Loucy (cell line): ENCODE measurements around the gene MALT1.

Experiments
- H2AFZ ChIP-seq: fragments of 200-600 bp; sonication (generic); 2 replicates; pipeline ENCODE4 v1.6.0; 2016; ENCODE audit warnings: antibody characterized with exemption, mild to moderate bottlenecking, low read length, moderate library complexity
- H3F3A ChIP-seq: fragments of 200-600 bp; 2 replicates; pipeline ENCODE4 v1.6.0; 2016; ENCODE audit warnings: antibody characterized with exemption, low read depth, mild to moderate bottlenecking
- H3K27me3 ChIP-seq: fragments of 200-600 bp; sonication (generic); 2 replicates; pipeline ENCODE4 v1.6.1; 2014; ENCODE audit warnings: low read length, mild to moderate bottlenecking; ENCODE audit not compliant: insufficient read depth, poor library complexity, severe bottlenecking
- H3K36me3 ChIP-seq: fragments of 200-600 bp; sonication (generic); 2 replicates; pipeline ENCODE4 v1.6.1; 2016; ENCODE audit warnings: low read length; ENCODE audit not compliant: insufficient read depth
- H3K4me1 ChIP-seq: fragments of 200-600 bp; sonication (generic); 2 replicates; pipeline ENCODE4 v1.5.1; 2014; ENCODE audit warnings: low read length, mild to moderate bottlenecking; ENCODE audit not compliant: insufficient read depth, poor library complexity, severe bottlenecking
- H3K4me2 ChIP-seq: fragments of 200-600 bp; sonication (generic); 2 replicates; pipeline ENCODE4 v1.6.0; 2014; ENCODE audit warnings: antibody characterized with exemption, low read length, low read depth, mild to moderate bottlenecking; ENCODE audit not compliant: poor library complexity, severe bottlenecking
- H3K4me3 ChIP-seq: fragments of 200-600 bp; sonication (generic); 2 replicates; pipeline ENCODE4 v1.5.1; 2014; ENCODE audit warnings: low read length, mild to moderate bottlenecking, mixed read lengths; ENCODE audit not compliant: poor library complexity, severe bottlenecking
- H3K79me2 ChIP-seq: fragments of 200-600 bp; sonication (generic); 2 replicates; pipeline ENCODE4 v1.6.1; 2014; ENCODE audit warnings: low read length; ENCODE audit not compliant: insufficient read depth
- H3K9ac ChIP-seq: fragments of 200-600 bp; sonication (generic); 2 replicates; pipeline ENCODE4 v1.6.0; 2014; ENCODE audit warnings: mild to moderate bottlenecking, low read depth, low read length, moderate library complexity; ENCODE audit not compliant: poor library complexity, severe bottlenecking
- H3K9me2 ChIP-seq: fragments of 200-600 bp; sonication (generic); replicated peaks from 2 replicates; pipeline ENCODE4 v1.6.1; 2016; ENCODE audit warnings: low read depth, low read length, mixed read lengths
- H3K9me3 ChIP-seq: fragments of 200-600 bp; sonication (generic); 2 replicates; pipeline ENCODE4 v1.6.1; 2014; ENCODE audit warnings: mild to moderate bottlenecking, antibody characterized with exemption, low read length, low read depth; ENCODE audit not compliant: insufficient read depth
- H4K20me1 ChIP-seq: fragments of 200-600 bp; sonication (generic); 2 replicates; pipeline ENCODE4 v1.6.0; 2014; ENCODE audit warnings: antibody characterized with exemption, low read length, mild to moderate bottlenecking; ENCODE audit not compliant: insufficient read depth, poor library complexity, severe bottlenecking
- CTCF ChIP-seq: fragments of 200-600 bp; sonication (generic); conservative IDR thresholded peaks from 2 replicates; pipeline ENCODE4 v1.5.1; 2014; ENCODE audit warnings: mild to moderate bottlenecking, antibody characterized with exemption, low read length
- EZH2phosphoT487 ChIP-seq: fragments of 200-600 bp; IDR thresholded peaks from 2 replicates; pipeline ENCODE4 v1.6.1; 2018; ENCODE audit warnings: antibody characterized with exemption, mild to moderate bottlenecking, moderate library complexity, borderline replicate concordance

MALT1 gene

GRCh38 chr18:58630071-58630470 lies 41.2 kb upstream of the MALT1 start:
- no peak overlapping the region for H3K4me2 ChIP-seq

GRCh38 chr18:58631301-58631700 lies 40.0 kb upstream of the MALT1 start:
- no peaks in the 10 kb centered on the region for H3F3A ChIP-seq
- no peak for TF ChIP-seq CTCF
- no peak for TF ChIP-seq EZH2phosphoT487
- no peak overlapping the region for H3K4me2 ChIP-seq
- H3K27me3 ChIP-seq: no peaks in the 10 kb centered on the region
- H3K79me2 ChIP-seq: no peaks in the 10 kb centered on the region
- no peaks in the 10 kb centered on the region for H3K36me3 ChIP-seq
- no peaks in the 10 kb centered on the region for H3K9me3 ChIP-seq
- H3K9ac ChIP-seq: no peak overlapping the region
- no peaks in the 10 kb centered on the region for H3K9me2 ChIP-seq
- no peaks in the 10 kb centered on the region for H4K20me1 ChIP-seq
- H3K4me3 ChIP-seq: no peak overlapping the region
- no peaks in the 10 kb centered on the region for H3K4me1 ChIP-seq
- H2AFZ ChIP-seq: no peak overlapping the region

More at GRCh38 chr18:58630071-58630470, 41.2 kb upstream of the MALT1 start:
- no peaks in the 10 kb centered on the region for H3K9me2 ChIP-seq
- no peaks in the 10 kb centered on the region for H3F3A ChIP-seq
- H3K4me3 ChIP-seq: no peak overlapping the region
- TF ChIP-seq CTCF: no peak
- TF ChIP-seq EZH2phosphoT487: no peak
- no peaks in the 10 kb centered on the region for H3K36me3 ChIP-seq
- no peak overlapping the region for H3K9ac ChIP-seq
- H3K27me3 ChIP-seq: no peaks in the 10 kb centered on the region
- no peaks in the 10 kb centered on the region for H4K20me1 ChIP-seq
- no peak overlapping the region for H2AFZ ChIP-seq
- no peaks in the 10 kb centered on the region for H3K9me3 ChIP-seq
- H3K4me1 ChIP-seq: no peaks in the 10 kb centered on the region
- H3K79me2 ChIP-seq: no peaks in the 10 kb centered on the region

GRCh38 chr18:58632552-58632951 lies 38.7 kb upstream of the MALT1 start:
- Histone ChIP-seq H4K20me1 (no peaks in the 10 kb centered on the region), H3K9ac (no peak overlapping the region), H3K27me3 (no peaks in the 10 kb centered on the region), H3K36me3 (no peaks in the 10 kb centered on the region), H3K79me2 (no peaks in the 10 kb centered on the region), H3K4me3 (no peak overlapping the region), H3F3A (no peaks in the 10 kb centered on the region), H3K9me2 (no peaks in the 10 kb centered on the region), H3K4me1 (no peaks in the 10 kb centered on the region), H3K4me2 (no peak overlapping the region), H2AFZ (no peak overlapping the region), H3K9me3 (no peaks in the 10 kb centered on the region)
- TF ChIP-seq CTCF (no peak), EZH2phosphoT487 (no peak)
